NCI-H526 (cell line): Measurements from ENCODE around the gene PRR22.
"Not testable (repeated sequence)": the region's sequence is repeated elsewhere in the genome, so short reads cannot be mapped to it uniquely, and the experiment has no call there.

ENCODE experiments used
- DNase-seq, 2 experiments: peaks; one replicate each; lab custom pipeline; 2025; lab: John Stamatoyannopoulos, UW

Gene PRR22

GRCh38 chr19:5790559-5791520 is 6.3 kb upstream of the PRR22 start, which contains the start of gene DUS3L:
TSS of gene DUS3L (minus strand) at chr19:5791163. CDS start at chr19:5791141, 22 bp downstream.
- peak; percentile 95 to 96 for DNase-seq

- no peak for DNase-seq
Observed at GRCh38 chr19:5789886-5790558, 5.5 kb upstream of the PRR22 start.

- no peak for DNase-seq
Observed at GRCh38 chr19:5789351-5789761, 4.8 kb upstream of the PRR22 start.

- DNase-seq: no peak
Observed at GRCh38 chr19:5788422-5788821, 3.9 kb upstream of the PRR22 start.

GRCh38 chr19:5787409-5788182 is 3.0 kb upstream of the PRR22 start:
- no peak for DNase-seq

GRCh38 chr19:5786593-5787408 is 2.3 kb upstream of the PRR22 start:
- DNase-seq: no peak

GRCh38 chr19:5785423-5785822 is 877 bp upstream of the PRR22 start:
- DNase-seq: no peak

GRCh38 chr19:5782945-5783919 is 1.3 kb downstream of the PRR22 start:
- no peak for DNase-seq

- no peak for DNase-seq
Observed at GRCh38 chr19:5782322-5782721, 2.2 kb downstream of the PRR22 start.

- not testable (repeated sequence) for DNase-seq
Observed at GRCh38 chr19:5780916-5781315, 3.6 kb downstream of the PRR22 start.

GRCh38 chr19:5778402-5778801 is 6.1 kb downstream of the PRR22 start:
- no peak for DNase-seq

GRCh38 chr19:5775668-5776309 is 8.8 kb downstream of the PRR22 start:
- DNase-seq: no peak

- DNase-seq: no peak
Observed at GRCh38 chr19:5774921-5775320, 9.6 kb downstream of the PRR22 start.

- no peak for DNase-seq
Observed at GRCh38 chr19:5773276-5773675, 11.3 kb downstream of the PRR22 start.

- DNase-seq: no peak
Observed at GRCh38 chr19:5772416-5772815, 12.1 kb downstream of the PRR22 start.

- no peak for DNase-seq
Observed at GRCh38 chr19:5767949-5768348, 16.6 kb downstream of the PRR22 start.

- DNase-seq: no peak
Observed at GRCh38 chr19:5765220-5765619, 19.3 kb downstream of the PRR22 start.

- no peak for DNase-seq
Observed at GRCh38 chr19:5762608-5763217, 21.8 kb downstream of the PRR22 start.

GRCh38 chr19:5753743-5754142 is 30.8 kb downstream of the PRR22 start:
- DNase-seq: no peak
